Erythroblast (primary cell): Measurements from ENCODE around the gene OTX2.

ENCODE experiments used
- DNase-seq, 2 experiments: peaks; one replicate each; lab custom pipeline; 2025; lab: John Stamatoyannopoulos, UW
- GATA1 ChIP-seq: IDR thresholded peaks from 2 replicates; pipeline ENCODE4 v1.6.1; 2011; ENCODE audit warnings: low read depth, mild to moderate bottlenecking, control low read depth, low read length, moderate library complexity
- POLR2A ChIP-seq: IDR thresholded peaks from 2 replicates; pipeline ENCODE4 v1.6.1; 2011; ENCODE audit warnings: mild to moderate bottlenecking, low read length

OTX2 gene

GRCh38 chr14:56751471-56751870 lies 58.8 kb downstream of the OTX2 start:
- DNase-seq = no peak
- no peak for TF ChIP-seq POLR2A
- TF ChIP-seq GATA1 = no peak
